ENCODE measurements around the gene EEF2KMT.

DNA sequence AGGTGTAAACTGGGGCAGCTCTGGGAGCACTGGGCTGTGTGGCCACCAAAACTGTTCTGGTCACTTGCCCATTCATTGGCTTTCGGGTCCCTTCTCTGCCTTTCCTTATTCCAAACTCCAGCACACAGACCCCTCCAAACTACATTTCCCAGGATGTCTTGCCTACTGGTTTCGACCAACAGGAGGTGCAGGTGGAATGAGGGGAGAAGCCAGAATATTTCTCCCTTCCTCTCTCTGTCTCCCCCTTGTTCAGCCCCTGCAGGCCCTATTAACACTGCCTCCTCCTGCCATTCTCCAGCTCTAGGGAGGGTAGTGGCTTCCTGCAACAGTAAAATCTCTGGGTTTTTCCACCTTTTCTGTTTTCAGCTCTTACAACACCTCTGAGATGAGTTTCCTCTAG lies 50.7 kb downstream of the EEF2KMT start:
- no peak for TF ChIP-seq POLR2AphosphoS5 (IDR thresholded peaks at IDR 0.05)
- TF ChIP-seq, protein P1, sequence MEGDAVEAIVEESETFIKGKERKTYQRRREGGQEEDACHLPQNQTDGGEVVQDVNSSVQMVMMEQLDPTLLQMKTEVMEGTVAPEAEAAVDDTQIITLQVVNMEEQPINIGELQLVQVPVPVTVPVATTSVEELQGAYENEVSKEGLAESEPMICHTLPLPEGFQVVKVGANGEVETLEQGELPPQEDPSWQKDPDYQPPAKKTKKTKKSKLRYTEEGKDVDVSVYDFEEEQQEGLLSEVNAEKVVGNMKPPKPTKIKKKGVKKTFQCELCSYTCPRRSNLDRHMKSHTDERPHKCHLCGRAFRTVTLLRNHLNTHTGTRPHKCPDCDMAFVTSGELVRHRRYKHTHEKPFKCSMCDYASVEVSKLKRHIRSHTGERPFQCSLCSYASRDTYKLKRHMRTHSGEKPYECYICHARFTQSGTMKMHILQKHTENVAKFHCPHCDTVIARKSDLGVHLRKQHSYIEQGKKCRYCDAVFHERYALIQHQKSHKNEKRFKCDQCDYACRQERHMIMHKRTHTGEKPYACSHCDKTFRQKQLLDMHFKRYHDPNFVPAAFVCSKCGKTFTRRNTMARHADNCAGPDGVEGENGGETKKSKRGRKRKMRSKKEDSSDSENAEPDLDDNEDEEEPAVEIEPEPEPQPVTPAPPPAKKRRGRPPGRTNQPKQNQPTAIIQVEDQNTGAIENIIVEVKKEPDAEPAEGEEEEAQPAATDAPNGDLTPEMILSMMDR (IDR thresholded peaks at IDR 0.05), result no peak
- no peak for TF ChIP-seq POLR2A (IDR thresholded peaks at IDR 0.05)
